Neural crest cell (in vitro differentiated cells): ENCODE measurements around the gene GPR158. TPM values are rescaled to one million over a fixed set of nuclear protein-coding genes. Genes with fewer than 3 reads are reported as not detected.

Source experiments
- total RNA-seq: library from RNA; stranded (reverse); gene quantifications from 2 replicates; pipeline ENCODE4 v1.2.1, GENCODE V29; 2021

The GPR158 gene
- total RNA-seq, 1 donor from 2014 or later: 0.26 TPM

Other genes starting within 250 kb of the GPR158 start
- 26.7 and 32.0 TPM in 2 replicates for gene PRTFDC1, start 222.4 kb upstream of the GPR158 start, total RNA-seq
- gene ENKUR, start 158.8 kb upstream of the GPR158 start, total RNA-seq: 1.7 and 2.0 TPM in 2 replicates
- gene THNSL1, start 158.4 kb upstream of the GPR158 start, total RNA-seq: 6.3 and 6.5 TPM in 2 replicates